Adrenal gland (tissue), 12 donors: ENCODE data around the gene UBE2J2. TPM values are rescaled to one million over a fixed set of nuclear protein-coding genes. Genes with fewer than 3 reads are reported as not detected.

Experiments used
- DNase-seq, 7 donors: peaks; one replicate each; pipeline ENCODE4 v3.0.0-alpha.2; 2019 to 2020
- H3K27ac ChIP-seq, 5 donors: fragments of 200-600 bp; sonication (generic) in 4 of 5; 1 replicate in 3 of 5; 2 replicates in 2 of 5; pipeline versions ENCODE4 v1.5.1 to v1.8.0; 2016 to 2020; ENCODE audit warnings: mild to moderate bottlenecking in 1 of 5
- H3K27me3 ChIP-seq: fragments of 200-600 bp; 2 replicates; pipeline ENCODE4 v1.8.0; 2021
- H3K36me3 ChIP-seq, 2 donors: fragments of 200-600 bp; replicated peaks in 1 of 2; 1 replicate in 1 of 2; 2 replicates in 1 of 2; pipeline versions ENCODE4 v1.5.1 to v1.8.0; 2018 to 2022
- H3K4me1 ChIP-seq, 2 donors: fragments of 200-600 bp; replicated peaks in 1 of 2; 1 replicate in 1 of 2; 2 replicates in 1 of 2; pipeline versions ENCODE4 v1.5.1 to v1.8.0; 2018 to 2021
- H3K4me3 ChIP-seq, 4 donors: fragments of 200-600 bp; sonication (generic) in 3 of 4; one replicate each; pipeline ENCODE4 v1.5.1; 2016 to 2018
- H3K9me3 ChIP-seq, 3 donors: fragments of 200-600 bp; sonication (generic) in 1 of 3; replicated peaks in 1 of 3; 1 replicate in 2 of 3; 2 replicates in 1 of 3; pipeline versions ENCODE4 v1.5.1 to v1.8.0; 2016 to 2021
- CTCF ChIP-seq, 6 experiments: fragments of 450-650 bp in 4 of 6; fragments of 200-600 bp in 2 of 6; sonication (generic) in 1 of 6; IDR thresholded peaks; 1 replicate in 5 of 6; 2 replicates in 1 of 6; pipeline versions ENCODE4 v1.5.1 to v1.8.0; 2016 to 2021; ENCODE audit warnings: antibody characterized with exemption in 6 of 6, mild to moderate bottlenecking in 2 of 6, moderate library complexity in 1 of 6
- POLR2A ChIP-seq, 2 donors: fragments of 450-650 bp; IDR thresholded peaks; one replicate each; pipeline ENCODE4 v1.6.1; 2017; ENCODE audit warnings: antibody characterized with exemption in 2 of 2, mild to moderate bottlenecking in 2 of 2, moderate library complexity in 1 of 2
- WGBS, 4 donors: extraction: QIAGEN DNeasy Blood & Tissue Kit in 2 of 4; methylation state at CpG; one replicate each; pipeline versions ENCODE4 v1.1.5 to v1.1.7; 2013 to 2017; 5-methylcytosine and 5-hydroxymethylcytosine counted together
- intact Hi-C, 2 donors: fragments of 100-400 bp; cut with DNase I; formaldehyde crosslinking; loops; one replicate each; pipeline versions ENCODE4 v1.14.1 to v1.15.0; 2022 to 2023
- polyA plus RNA-seq, 3 donors: library from polyadenylated mRNA; stranded (reverse); fragments of 200-250 nt in 2 of 3; fragments of 350-450 nt in 1 of 3; fragmentation: Illumina TruSeq in 1 of 3; extraction: RNeasy Lipid Tissue Mini Kit (QIAGEN cat#74804) in 1 of 3; gene quantifications; one replicate each; pipeline ENCODE4 v1.2.3, GENCODE V29; 2013 to 2014
- total RNA-seq, 9 donors: library from RNA; depleted of rRNA in 4 of 9; stranded (reverse); fragments of >200 nt in 4 of 9; fragments of 120-200 nt in 1 of 9; fragmentation: NEBNext Ultra II Directional in 1 of 9; extraction: Animal tissue kit (Norgen Biotek cat#: 25700) in 1 of 9; gene quantifications; one replicate each; pipeline versions ENCODE4 v1.1.0 to v1.2.4, GENCODE V29; 2013 to 2023
- donor health status: healthy with polysubstance abuse.
- donor health status: Bipolar disorder and iron deficiency.
- donor health status: DM: yes; HTN: yes; CAD: no.
- donor health status: DM: no; HTN: no; CAD: no.
- donor health status: DM: no; HTN: no; CAD: no.
- donor health status: DM: yes; HTN: yes; CAD: no.

Gene UBE2J2
- total and polyA plus RNA-seq, 12 donors: 30.1 to 74.4 (median 49.8) TPM

GRCh38 chr1:1290238-1290731 is 16.6 kb upstream of the UBE2J2 start:
- peak; percentile 59 to 82 (median 66) for TF ChIP-seq CTCF (IDR thresholded peaks at IDR 0.05)
- TF ChIP-seq POLR2A (IDR thresholded peaks at IDR 0.05): no peak
- H3K4me1 ChIP-seq: no peaks in the 10 kb centered on the region
- WGBS, 4 donors: 48 to 84% (median 69%) methylated on average over 1 to 15 of the region's 15 CpGs
- peaks cover 12% of the 10 kb centered on the region for H3K27me3 ChIP-seq
- H3K36me3 ChIP-seq: no peaks in the 10 kb centered on the region
- no peak overlapping the region for H3K27ac ChIP-seq
- no peak overlapping the region for H3K4me3 ChIP-seq
- H3K9me3 ChIP-seq: no peaks in the 10 kb centered on the region
- DNase-seq: peak; percentile 65 to 86 (median 83)
- intact Hi-C loops: loop anchor here (2.0 to 10.0 kb wide), 3 partner anchors 163 to 305 kb away; partner anchors contain the start of gene PERM1 (in 1 of the 2)

GRCh38 chr1:1287288-1288110 is 13.8 kb upstream of the UBE2J2 start:
- no peaks in the 10 kb centered on the region for H3K4me1 ChIP-seq
- no peak overlapping the region for H3K4me3 ChIP-seq
- no peaks in the 10 kb centered on the region for H3K36me3 ChIP-seq
- 63 to 74% (median 68%) methylated on average over 18 to 46 of the region's 46 CpGs; no CpG with 5 or more reads in 1 of the 4 donors for WGBS, 4 donors
- TF ChIP-seq POLR2A (IDR thresholded peaks at IDR 0.05): no peak
- no peak for TF ChIP-seq CTCF (IDR thresholded peaks at IDR 0.05)
- H3K27ac ChIP-seq: no peak overlapping the region
- peaks cover 18% of the 10 kb centered on the region for H3K27me3 ChIP-seq
- DNase-seq: peak in 1 of 7 donors; percentile 6
- intact Hi-C loops: no loop called here
- H3K9me3 ChIP-seq: no peaks in the 10 kb centered on the region

- H3K27me3 ChIP-seq: peaks cover 18% of the 10 kb centered on the region
These were observed 12.9 kb upstream of the UBE2J2 start for GRCh38 chr1:1286313-1287261.

More at GRCh38 chr1:1286313-1287261, 12.9 kb upstream of the UBE2J2 start:
- H3K27ac ChIP-seq: no peak overlapping the region
- H3K36me3 ChIP-seq: no peaks in the 10 kb centered on the region
- 41 to 64% (median 60%) methylated on average over 9 to 50 of the region's 50 CpGs for WGBS, 4 donors
- no peak overlapping the region for H3K4me3 ChIP-seq
- no peaks in the 10 kb centered on the region for H3K9me3 ChIP-seq
- H3K4me1 ChIP-seq: peaks cover under 1 to 8% of the 10 kb centered on the region in 2 donors
- no peak for TF ChIP-seq CTCF (IDR thresholded peaks at IDR 0.05)
- TF ChIP-seq POLR2A (IDR thresholded peaks at IDR 0.05): no peak
- peak in 1 of 7 donors; percentile 5 for DNase-seq
- intact Hi-C loops: no loop called here
